ENCODE results near the gene OR2AE1. TPM values are rescaled to one million over a fixed set of nuclear protein-coding genes. Genes with fewer than 3 reads are reported as not detected.
A peak's percentile ranks its signal among the peaks of the same experiment; 100 is the strongest.

Gene OR2AE1
- total RNA-seq (2013) = 0.10 TPM
- polyA plus RNA-seq (not detected), polyA minus RNA-seq (not detected in 2 replicates), total RNA-seq (0 to 0.25 (median 0.06) reads per million in 11 experiments)

GRCh38 chr7:99876933-99877332 is at the start of gene OR2AE1:
Gene OR2AE1 (minus strand): TSS chr7:99877033. CDS start chr7:99877033, 0 bp downstream.
- WGBS (ENCODE audit: insufficient coverage) = no CpG with 5 or more reads among the region's 3 CpGs
- Mint-ChIP-seq H3K27me3 (ENCODE audit: low read depth in 3 of 3) (peaks cover 0 to 3% (median 3%) of the 10 kb centered on the region in 3 donors), H3K4me3 (no peak within 1 kb of the TSS), H3K36me3 (no peaks in the 10 kb centered on the region), H3K27ac (no peak within 1 kb of the TSS), H3K9me3 (peaks cover 0 to 6% (median 0%) of the 10 kb centered on the region in 7 donors), H3K4me1 (no peaks in the 10 kb centered on the region)
- intact Hi-C loops (cut with micrococcal nuclease) = no loop called here
- no peaks in the 10 kb centered on the region for H3K4me1 ChIP-seq (ENCODE audit: control insufficient read depth in 1 of 2, insufficient read depth in 2 of 2, low read length in 2 of 2)
- H2AFZ ChIP-seq (ENCODE audit: insufficient read depth, low read depth, low read length, poor library complexity, severe bottlenecking) = no peak within 1 kb of the TSS
- H3K79me2 ChIP-seq (ENCODE audit: insufficient read depth, low read length) = no peaks in the 10 kb centered on the region
- H3K4me2 ChIP-seq (replicated peaks; ENCODE audit: extremely low read depth, low read length, poor library complexity, severe bottlenecking) = no peak within 1 kb of the TSS
- no peaks in the 10 kb centered on the region for H3K36me3 ChIP-seq (replicated peaks in 1 of 2; ENCODE audit: control insufficient read depth in 1 of 2, insufficient read depth in 2 of 2, low read length in 2 of 2)
- no peaks in the 10 kb centered on the region for H3K9me3 ChIP-seq (replicated peaks in 1 of 2; ENCODE audit: control insufficient read depth in 1 of 2, insufficient read depth in 1 of 2, low read length in 2 of 2)
- H4K20me1 ChIP-seq (ENCODE audit: insufficient read depth, low read length) = no peaks in the 10 kb centered on the region
- no peak within 1 kb of the TSS for H3K27ac ChIP-seq (ENCODE audit: low read depth in 1 of 2, low read length in 2 of 2)
- H3K9ac ChIP-seq (ENCODE audit: insufficient read depth, low read length, poor library complexity, severe bottlenecking) = no peak within 1 kb of the TSS
- H3K4me3 ChIP-seq (replicated peaks in 1 of 3; ENCODE audit: low read depth in 2 of 3, low read length in 3 of 3) = no peak within 1 kb of the TSS
- DNase-seq = no peak
- TF ChIP-seq CTCF (IDR thresholded peaks at IDR 0.05) = no peak
- H3K27me3 ChIP-seq (ENCODE audit: control insufficient read depth in 2 of 2, insufficient read depth in 2 of 2, low read length in 2 of 2) = no peaks in the 10 kb centered on the region

GRCh38 chr7:99926321-99926720 is 49.5 kb upstream of the OR2AE1 start:
- Histone ChIP-seq H3K36me3 (replicated peaks in 1 of 2; ENCODE audit: control insufficient read depth in 1 of 2, insufficient read depth in 2 of 2, low read length in 2 of 2) (no peaks in the 10 kb centered on the region), H3K9ac (ENCODE audit: insufficient read depth, low read length, poor library complexity, severe bottlenecking) (no peak overlapping the region), H3K27me3 (ENCODE audit: control insufficient read depth in 2 of 2, insufficient read depth in 2 of 2, low read length in 2 of 2) (peaks cover 24 to 26% of the 10 kb centered on the region in 2 donors), H3K4me2 (replicated peaks; ENCODE audit: extremely low read depth, low read length, poor library complexity, severe bottlenecking) (no peak overlapping the region), H3K9me3 (replicated peaks in 1 of 2; ENCODE audit: control insufficient read depth in 1 of 2, insufficient read depth in 1 of 2, low read length in 2 of 2) (no peaks in the 10 kb centered on the region), H2AFZ (ENCODE audit: insufficient read depth, low read depth, low read length, poor library complexity, severe bottlenecking) (no peak overlapping the region), H3K79me2 (ENCODE audit: insufficient read depth, low read length) (no peaks in the 10 kb centered on the region), H3K27ac (ENCODE audit: low read depth in 1 of 2, low read length in 2 of 2) (no peak overlapping the region), H3K4me1 (ENCODE audit: control insufficient read depth in 1 of 2, insufficient read depth in 2 of 2, low read length in 2 of 2) (peaks cover 8% of the 10 kb centered on the region in 2 donors), H4K20me1 (ENCODE audit: insufficient read depth, low read length) (no peaks in the 10 kb centered on the region), H3K4me3 (replicated peaks in 1 of 3; ENCODE audit: low read depth in 2 of 3, low read length in 3 of 3) (no peak overlapping the region)
- Mint-ChIP-seq H3K27me3 (ENCODE audit: low read depth in 3 of 3) (peaks cover 24 to 35% (median 30%) of the 10 kb centered on the region in 3 donors), H3K27ac (peak overlapping the region in 1 of 7 donors; percentile 70), H3K9me3 (peaks cover 0 to 1% (median 0%) of the 10 kb centered on the region in 7 donors), H3K36me3 (peaks cover 5 to 9% of the 10 kb centered on the region in 2 donors), H3K4me1 (peaks cover 10% of the 10 kb centered on the region), H3K4me3 (peak overlapping the region in 1 of 2 donors; percentile 43)
- intact Hi-C loops (cut with micrococcal nuclease) = no loop called here
- TF ChIP-seq CTCF (IDR thresholded peaks at IDR 0.05) = no peak
- DNase-seq = no peak

Measured in CD14-positive monocyte (primary cell).